NCI-H2029 treated with DMSO at 0.1 percent for 48 hours (cell line): Measurements from ENCODE around the gene GSN.

ENCODE experiments used
- DNase-seq: peaks from one replicate; lab custom pipeline; 2025; lab: John Stamatoyannopoulos, UW

GSN gene

DNA sequence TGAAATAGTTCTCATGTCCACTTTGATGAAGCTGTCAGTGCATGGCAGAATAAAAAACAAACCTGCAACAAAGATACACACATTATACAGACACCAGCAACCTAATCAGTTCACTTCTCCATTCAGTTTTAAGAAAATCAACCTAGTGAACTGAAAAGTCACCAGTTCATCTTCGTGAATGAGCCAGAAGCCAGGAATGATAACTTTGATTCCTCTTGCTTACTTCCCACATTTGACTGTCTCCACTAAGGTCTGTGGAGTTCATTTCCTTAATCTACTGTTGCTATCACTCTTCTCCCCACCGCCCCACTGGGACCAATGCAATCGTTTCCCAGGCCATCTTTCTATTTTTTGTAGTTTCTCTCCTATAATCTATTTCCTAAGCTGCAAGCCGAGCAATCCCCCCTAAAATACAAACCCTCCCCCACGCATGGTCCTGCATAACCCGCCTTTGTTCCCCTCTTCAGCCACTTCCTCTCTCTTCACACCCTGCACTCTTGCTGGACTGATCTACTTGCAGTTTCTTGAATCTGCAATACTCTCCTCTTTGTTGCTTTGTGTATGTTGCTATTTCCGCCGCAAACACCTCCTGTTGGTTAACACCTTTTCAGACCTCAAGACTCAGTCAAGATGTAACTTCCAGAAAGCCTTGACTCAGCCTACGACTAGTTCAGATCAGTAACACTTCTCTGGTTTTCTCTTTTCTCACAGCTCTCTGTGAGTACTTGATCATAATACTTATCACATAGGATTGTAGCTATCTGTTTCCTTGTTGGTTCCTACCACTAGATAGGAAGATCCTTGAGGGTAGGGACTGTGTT, 85.5 kb downstream of the GSN start:
- DNase-seq = no peak

DNA sequence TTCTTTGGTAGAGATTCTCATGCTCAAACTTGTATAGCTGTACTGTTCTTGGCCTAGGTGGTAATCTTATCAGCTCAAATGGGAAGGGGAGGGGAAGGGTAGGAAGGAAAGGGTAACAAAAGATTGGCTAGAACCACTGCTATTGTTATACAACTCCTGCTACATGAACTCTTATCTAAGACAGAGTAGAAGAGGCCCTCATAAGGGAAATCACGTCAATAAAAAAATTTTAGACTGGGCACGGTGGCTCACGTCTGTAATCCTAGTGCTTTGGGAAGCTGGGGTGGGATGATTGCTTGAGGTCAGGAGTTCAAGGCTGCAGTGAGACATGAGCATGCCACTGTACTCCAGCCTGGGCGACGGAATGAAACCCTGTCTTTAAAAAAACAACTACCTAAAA, 86.2 kb downstream of the GSN start:
- DNase-seq = no peak

GRCh38 chr9:121354762-121355161, 86.8 kb downstream of the GSN start:
- DNase-seq = no peak

GRCh38 chr9:121357011-121357410, 89.0 kb downstream of the GSN start:
- no peak for DNase-seq

GRCh38 chr9:121358751-121359150, 90.8 kb downstream of the GSN start:
- DNase-seq = no peak

- peak; percentile 24 for DNase-seq
Measured at GRCh38 chr9:121359351-121360294, 91.7 kb downstream of the GSN start.

GRCh38 chr9:121360601-121361374, 92.8 kb downstream of the GSN start:
- DNase-seq = no peak

GRCh38 chr9:121362813-121363621, 95.1 kb downstream of the GSN start:
- DNase-seq = no peak

DNA sequence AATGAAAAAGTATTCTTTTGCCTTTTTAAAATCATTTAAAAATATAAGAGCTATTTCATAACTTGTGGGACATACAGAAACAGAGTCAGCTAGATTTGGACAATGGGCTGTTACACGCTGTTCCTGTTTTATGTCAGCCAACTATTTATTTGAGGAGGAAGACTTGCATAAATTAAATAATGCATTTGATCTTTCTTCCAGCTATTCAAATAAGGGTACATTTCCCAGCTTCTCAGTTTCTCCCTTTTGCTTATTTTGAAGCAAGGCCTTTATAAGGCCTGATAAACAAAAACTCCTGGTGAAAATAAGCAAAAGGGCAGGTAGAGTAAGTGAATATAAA, 95.6 kb downstream of the GSN start:
- no peak for DNase-seq

DNA sequence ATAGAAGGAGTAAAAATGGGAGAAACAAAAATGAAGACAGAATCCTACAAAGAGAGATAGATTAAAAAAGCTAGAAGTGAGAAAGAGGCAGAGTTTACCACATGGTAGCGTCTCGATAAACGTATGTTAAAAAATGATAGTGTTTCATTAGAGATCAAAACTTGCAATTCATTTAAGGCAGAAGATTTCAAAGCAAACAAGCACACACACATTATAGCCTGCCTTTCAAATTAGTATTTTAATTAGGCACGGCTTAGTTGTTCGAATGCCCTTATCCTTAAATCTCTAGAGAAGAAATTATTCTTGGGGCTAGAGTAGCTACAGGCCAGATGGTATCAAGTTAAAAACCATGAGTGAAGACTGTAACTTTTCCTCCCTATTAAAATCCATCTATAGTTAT, 96.1 kb downstream of the GSN start:
- no peak for DNase-seq

GRCh38 chr9:121364886-121365285, 96.9 kb downstream of the GSN start:
- no peak for DNase-seq

DNA sequence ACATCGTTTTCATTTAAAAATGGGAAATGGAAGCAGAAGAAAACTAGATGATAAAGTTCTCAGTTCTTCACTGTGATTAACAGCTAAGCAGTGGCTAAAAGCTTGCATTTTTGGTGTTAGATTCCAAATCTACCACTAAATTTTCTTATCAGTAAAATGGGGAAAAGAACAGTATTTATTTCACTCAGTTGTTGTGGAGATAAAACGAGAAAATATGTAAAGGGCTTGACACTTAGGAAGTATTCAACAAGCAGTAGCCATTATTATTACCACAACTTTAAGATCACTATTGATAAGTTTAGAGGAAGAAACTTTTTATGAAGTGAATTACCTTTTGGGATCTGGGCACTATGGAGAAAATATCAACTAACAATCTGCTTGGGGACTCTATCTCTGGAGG, 97.6 kb downstream of the GSN start:
- DNase-seq = no peak

DNA sequence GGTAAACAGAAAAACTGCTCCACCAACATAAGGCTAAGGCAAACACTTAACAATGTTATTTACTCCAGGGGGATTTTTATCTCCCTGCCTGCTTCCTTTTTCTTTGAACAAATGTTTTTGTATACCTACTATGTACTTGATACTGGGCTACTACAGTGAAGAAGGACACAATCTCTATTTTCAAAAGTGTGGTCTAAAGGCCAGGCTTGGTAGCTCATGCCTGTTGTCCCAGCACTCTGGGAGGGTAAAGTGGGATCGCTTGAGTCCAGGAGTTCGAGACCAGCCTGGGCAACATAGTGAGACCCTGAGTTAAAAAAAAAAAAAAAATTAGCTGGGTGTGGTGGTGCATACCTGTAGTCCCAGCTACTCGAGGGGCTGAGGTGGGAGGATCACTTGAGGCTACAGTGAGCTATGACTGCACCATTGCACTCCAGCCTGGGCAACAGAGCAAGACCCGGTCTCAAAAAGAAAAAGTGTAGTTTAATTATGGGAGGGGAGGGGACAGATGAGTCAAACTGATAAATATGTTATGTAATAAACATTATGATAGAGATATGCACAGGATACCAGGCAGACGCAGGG, 98.7 kb downstream of the GSN start:
- DNase-seq = no peak

- DNase-seq = no peak
Measured at GRCh38 chr9:121367306-121368137, 99.6 kb downstream of the GSN start.

- no peak for DNase-seq
Measured at GRCh38 chr9:121368138-121368522, 100.2 kb downstream of the GSN start.

DNA sequence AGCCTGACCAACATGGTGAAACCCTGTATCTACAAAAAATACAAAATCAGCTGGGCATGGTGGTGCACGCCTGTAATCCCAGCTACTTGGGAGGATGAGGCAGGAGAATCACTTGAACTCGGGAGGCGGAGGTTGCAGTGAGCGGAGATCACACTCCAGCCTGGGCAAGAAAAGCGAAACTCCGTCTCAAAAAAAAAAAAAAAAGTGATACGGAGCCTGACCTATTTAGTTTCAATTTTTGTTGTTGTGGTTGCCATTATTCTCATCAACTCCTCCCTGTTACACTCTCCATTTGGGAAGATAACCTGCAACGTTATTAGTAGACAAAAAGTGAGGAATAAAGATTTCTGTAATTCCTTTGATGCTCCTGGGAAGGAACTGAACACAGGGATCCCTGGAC, 100.8 kb downstream of the GSN start:
- DNase-seq = no peak

DNA sequence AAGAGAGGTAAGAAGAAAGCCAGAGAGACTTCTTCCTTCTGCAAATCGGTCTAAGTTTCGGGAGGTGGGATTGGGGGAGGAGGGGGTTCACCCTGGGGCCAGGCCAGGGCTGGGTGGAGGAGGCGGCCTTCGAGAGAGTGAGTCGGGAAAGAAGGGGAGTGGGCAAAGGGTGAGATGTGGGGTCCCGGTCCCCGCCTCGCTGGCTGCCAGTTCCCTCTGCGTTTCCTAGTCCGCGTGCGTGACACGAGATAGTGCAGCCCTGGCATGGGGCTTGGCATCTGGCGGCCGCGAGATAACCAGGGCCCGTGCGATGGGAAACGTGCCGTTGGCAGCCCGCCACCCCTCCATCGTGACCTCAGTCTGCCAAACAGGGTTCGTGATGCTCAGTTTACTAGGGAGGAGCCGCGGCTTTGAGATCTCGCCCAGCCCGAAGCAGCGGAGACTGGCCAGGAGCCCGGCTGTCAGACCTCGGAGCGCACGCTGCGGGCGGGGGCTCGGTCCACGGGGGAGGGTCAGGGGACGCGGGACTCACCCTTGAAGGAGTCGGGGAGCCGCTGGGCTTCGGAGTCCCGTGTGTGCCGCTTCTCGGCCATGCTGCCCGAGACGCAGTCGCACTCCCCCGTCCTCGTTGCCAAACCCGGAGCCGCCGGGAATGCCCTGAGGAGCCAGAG, 101.8 kb downstream of the GSN start, which contains the start of gene STOM:
Gene STOM (minus strand): TSS at position 656 of the 671 bp plus-strand sequence. CDS start 63 bp downstream, at position 593.
- DNase-seq = peak; percentile 77

- DNase-seq = no peak
Measured at GRCh38 chr9:121371495-121372061, 103.6 kb downstream of the GSN start.
